ENCODE results near the gene KCNH8. TPM values are rescaled to one million over a fixed set of nuclear protein-coding genes. Genes with fewer than 3 reads are reported as not detected.

The KCNH8 gene
- total RNA-seq, 4 donors from 2014 or later: 0.18 to 4.1 (median 1.7) TPM

DNA sequence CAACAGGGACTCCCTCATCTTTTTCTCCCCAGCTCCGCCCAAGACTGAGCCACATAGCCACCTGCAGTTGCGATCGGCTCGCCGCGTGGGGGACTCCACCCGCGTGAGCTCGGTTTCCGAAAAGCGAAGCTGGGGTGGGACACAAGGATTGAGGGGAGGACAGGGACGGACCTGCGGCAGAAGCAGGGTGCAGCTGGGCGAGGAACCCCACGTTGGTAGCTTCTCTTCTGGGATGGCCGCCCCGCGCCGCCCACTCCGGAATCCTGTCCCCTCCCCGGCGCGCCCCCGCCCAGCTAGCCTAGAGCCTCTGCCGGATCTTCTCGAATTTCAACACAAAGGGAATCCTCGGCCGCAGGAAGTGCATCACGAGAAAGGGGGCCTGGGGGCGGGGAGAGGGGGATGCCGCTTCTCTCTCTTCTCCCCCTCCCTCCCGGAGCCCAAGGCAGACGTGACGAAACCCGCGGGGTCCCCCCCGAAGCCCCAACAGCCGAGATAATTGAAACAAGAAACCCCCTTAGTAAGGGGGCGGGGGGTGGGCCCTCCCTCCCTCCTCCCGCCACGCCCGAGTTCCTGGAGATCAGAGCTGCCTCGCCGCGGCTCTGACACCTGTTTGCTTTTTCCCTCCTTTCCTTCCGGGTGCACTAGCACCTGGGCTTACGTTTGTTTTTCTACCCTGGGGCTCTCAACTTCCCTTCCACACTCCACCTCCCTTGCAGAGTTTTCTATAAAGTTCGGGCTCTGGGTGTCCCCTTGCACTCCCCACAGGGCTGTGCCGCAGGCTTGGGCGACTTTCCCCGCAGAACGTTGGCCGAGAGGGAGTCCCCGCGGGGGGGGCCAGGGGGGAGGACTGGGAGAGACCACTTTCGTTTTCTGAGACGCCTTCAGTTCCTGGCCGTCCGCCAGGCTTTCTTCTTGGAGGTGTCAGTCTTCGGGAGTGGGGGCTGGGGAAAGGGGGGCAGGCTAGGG lies 1.3 kb upstream of the KCNH8 start:
- Histone ChIP-seq H3K4me1 (peaks cover 0 to 14% (median 7%) of the 10 kb centered on the region in 4 donors), H3K9me3 (no peaks in the 10 kb centered on the region), H3K36me3 (no peaks in the 10 kb centered on the region), H3K27ac (peak overlapping the region; percentile 59 to 75 (median 66)), H3K4me3 (peak overlapping the region; percentile 52 to 69 (median 62)), H3K27me3 (no peaks in the 10 kb centered on the region)
- DNase-seq: peak; percentile 79 to 83 (median 79)
- no peak for TF ChIP-seq POLR2A (IDR thresholded peaks at IDR 0.05)
- TF ChIP-seq, protein P1, sequence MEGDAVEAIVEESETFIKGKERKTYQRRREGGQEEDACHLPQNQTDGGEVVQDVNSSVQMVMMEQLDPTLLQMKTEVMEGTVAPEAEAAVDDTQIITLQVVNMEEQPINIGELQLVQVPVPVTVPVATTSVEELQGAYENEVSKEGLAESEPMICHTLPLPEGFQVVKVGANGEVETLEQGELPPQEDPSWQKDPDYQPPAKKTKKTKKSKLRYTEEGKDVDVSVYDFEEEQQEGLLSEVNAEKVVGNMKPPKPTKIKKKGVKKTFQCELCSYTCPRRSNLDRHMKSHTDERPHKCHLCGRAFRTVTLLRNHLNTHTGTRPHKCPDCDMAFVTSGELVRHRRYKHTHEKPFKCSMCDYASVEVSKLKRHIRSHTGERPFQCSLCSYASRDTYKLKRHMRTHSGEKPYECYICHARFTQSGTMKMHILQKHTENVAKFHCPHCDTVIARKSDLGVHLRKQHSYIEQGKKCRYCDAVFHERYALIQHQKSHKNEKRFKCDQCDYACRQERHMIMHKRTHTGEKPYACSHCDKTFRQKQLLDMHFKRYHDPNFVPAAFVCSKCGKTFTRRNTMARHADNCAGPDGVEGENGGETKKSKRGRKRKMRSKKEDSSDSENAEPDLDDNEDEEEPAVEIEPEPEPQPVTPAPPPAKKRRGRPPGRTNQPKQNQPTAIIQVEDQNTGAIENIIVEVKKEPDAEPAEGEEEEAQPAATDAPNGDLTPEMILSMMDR (IDR thresholded peaks at IDR 0.05): peak in 5 of 6 experiments; percentile 40 to 53 (median 47)

DNA sequence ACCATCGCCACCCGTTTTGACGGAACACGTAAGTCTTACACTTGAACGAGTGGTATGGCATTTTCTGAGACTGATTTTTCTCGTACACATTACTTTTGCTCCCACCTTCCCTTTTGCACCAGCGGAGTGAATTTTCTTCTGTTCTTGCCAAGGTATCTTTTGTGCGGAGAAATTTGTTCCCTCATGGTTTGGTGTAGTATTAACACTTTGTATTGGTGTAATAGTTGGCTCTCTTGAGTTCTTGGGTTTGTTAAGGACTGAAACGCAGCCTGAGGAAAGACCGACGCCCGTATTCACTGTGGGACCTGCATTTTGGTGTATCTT lies 420 bp downstream of the KCNH8 start:
- no peak overlapping the region for H3K27ac ChIP-seq
- TF ChIP-seq, protein P1 (IDR thresholded peaks at IDR 0.05): no peak
- no peak for TF ChIP-seq POLR2A (IDR thresholded peaks at IDR 0.05)
- no peaks in the 10 kb centered on the region for H3K9me3 ChIP-seq
- peak overlapping the region; percentile 52 to 69 (median 62) for H3K4me3 ChIP-seq
- no peaks in the 10 kb centered on the region for H3K27me3 ChIP-seq
- DNase-seq: no peak
- peaks cover 0 to 14% (median 7%) of the 10 kb centered on the region in 4 donors for H3K4me1 ChIP-seq
- H3K36me3 ChIP-seq: no peaks in the 10 kb centered on the region

DNA sequence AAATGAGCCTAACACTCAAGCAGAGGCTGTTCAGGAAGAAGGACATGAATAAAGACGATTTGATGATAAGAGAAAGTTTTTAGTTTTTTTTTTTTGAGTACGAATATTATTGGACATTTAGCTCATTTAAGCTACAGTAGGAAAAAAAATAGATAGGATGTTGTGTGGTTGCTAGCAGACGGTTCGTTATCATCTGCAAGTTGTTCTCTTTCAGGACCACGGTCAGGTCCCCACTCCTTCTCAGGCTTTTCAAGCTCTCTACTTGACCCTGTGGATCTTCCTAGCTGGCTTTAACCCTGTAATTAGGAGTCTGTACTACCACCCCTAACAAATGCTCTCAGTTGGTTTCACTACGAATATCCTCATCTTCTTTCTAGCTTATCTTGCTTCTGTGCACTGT lies 1.1 kb downstream of the KCNH8 start:
- Histone ChIP-seq H3K9me3 (no peaks in the 10 kb centered on the region), H3K4me3 (no peak overlapping the region), H3K27me3 (no peaks in the 10 kb centered on the region)

DNA sequence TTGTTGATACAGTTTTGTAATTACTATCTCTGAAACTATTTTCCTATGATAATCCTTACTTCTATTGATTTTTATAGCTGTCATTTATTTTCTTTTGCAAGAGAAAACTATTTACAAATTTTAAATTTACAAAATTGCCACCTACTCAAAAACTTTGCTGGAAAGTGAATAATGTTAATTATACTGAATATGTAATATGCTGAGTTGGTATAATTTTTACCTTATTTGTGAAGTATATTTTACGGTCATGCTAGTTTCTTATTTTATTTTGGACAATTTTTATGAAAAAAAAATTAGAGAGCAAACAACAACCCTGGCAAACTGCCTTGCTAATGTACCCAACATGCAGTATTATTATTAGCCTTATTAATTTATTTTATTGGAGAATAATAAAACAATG lies 2.9 kb downstream of the KCNH8 start:
- no peaks in the 10 kb centered on the region for H3K27me3 ChIP-seq
- H3K9me3 ChIP-seq: no peaks in the 10 kb centered on the region
- no peak overlapping the region for H3K27ac ChIP-seq
- H3K4me3 ChIP-seq: no peak overlapping the region
- no peak for DNase-seq
- no peaks in the 10 kb centered on the region for H3K36me3 ChIP-seq
- peaks cover 0 to 14% (median 7%) of the 10 kb centered on the region in 4 donors for H3K4me1 ChIP-seq
- no peak for TF ChIP-seq POLR2A (IDR thresholded peaks at IDR 0.05)
- TF ChIP-seq, protein P1 (IDR thresholded peaks at IDR 0.05): no peak

More for the DNA sequence above, 1.1 kb downstream of the KCNH8 start:
- TF ChIP-seq, protein P1 (IDR thresholded peaks at IDR 0.05): no peak
- TF ChIP-seq POLR2A (IDR thresholded peaks at IDR 0.05): no peak
- no peaks in the 10 kb centered on the region for H3K36me3 ChIP-seq
- H3K27ac ChIP-seq: no peak overlapping the region
- peaks cover 0 to 14% (median 7%) of the 10 kb centered on the region in 4 donors for H3K4me1 ChIP-seq
- DNase-seq: no peak

DNA sequence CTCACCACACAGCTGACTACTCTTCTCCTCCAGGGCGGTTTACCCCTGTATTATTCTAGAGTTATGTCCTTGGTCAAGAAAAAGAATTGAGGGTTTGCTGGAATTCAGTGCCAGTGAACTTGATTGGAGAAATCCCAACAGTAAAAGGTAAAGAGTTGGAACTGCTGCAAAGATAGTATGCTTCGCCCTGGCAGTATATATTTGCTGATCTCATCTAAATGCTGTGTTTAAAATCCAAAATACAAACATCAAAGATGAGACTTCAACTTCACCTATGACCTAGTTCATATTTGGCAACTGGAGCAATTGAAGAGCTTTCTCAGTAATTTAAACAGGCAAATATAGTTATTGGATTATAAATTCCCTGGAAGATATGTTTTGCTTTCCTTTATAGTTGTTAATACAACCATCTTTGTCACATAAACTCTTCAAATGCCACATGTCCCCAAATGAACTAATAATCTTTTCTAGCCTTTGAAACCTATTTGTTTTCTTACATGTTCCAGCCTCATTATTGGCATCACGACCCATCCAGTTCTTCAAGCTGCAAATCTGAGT lies 6.5 kb downstream of the KCNH8 start:
- no peak for DNase-seq
- no peaks in the 10 kb centered on the region for H3K9me3 ChIP-seq
- no peak overlapping the region for H3K4me3 ChIP-seq
- H3K27ac ChIP-seq: no peak overlapping the region
- H3K27me3 ChIP-seq: no peaks in the 10 kb centered on the region
- TF ChIP-seq, protein P1 (IDR thresholded peaks at IDR 0.05): no peak
- TF ChIP-seq POLR2A (IDR thresholded peaks at IDR 0.05): no peak
- no peaks in the 10 kb centered on the region for H3K4me1 ChIP-seq
- H3K36me3 ChIP-seq: no peaks in the 10 kb centered on the region

Data from Peyer's patch (tissue), 4 donors.